ENCODE measurements around the gene DCUN1D3. TPM values are rescaled to one million over a fixed set of nuclear protein-coding genes. Genes with fewer than 3 reads are reported as not detected.

Gene DCUN1D3
- total RNA-seq, 1 donor from 2014 or later: 14.0 TPM

- no peak for DNase-seq (ENCODE audit: low read depth)
- Histone ChIP-seq H3K36me3 (ENCODE audit: control insufficient read depth, insufficient read depth, low read length) (no peaks in the 10 kb centered on the region), H3K27me3 (ENCODE audit: control insufficient read depth, insufficient read depth, low read length) (no peaks in the 10 kb centered on the region), H3K4me3 (ENCODE audit: low read depth, low read length) (no peak overlapping the region)
- no peak for TF ChIP-seq CTCF (IDR thresholded peaks at IDR 0.05; ENCODE audit: insufficient read depth, low read length, severe bottlenecking)
- no peak for FAIRE-seq
These were observed 60.7 kb downstream of the DCUN1D3 start for GRCh38 chr16:20839504-20839903.

GRCh38 chr16:20838240-20838639 is 61.9 kb downstream of the DCUN1D3 start:
- Histone ChIP-seq H3K36me3 (ENCODE audit: control insufficient read depth, insufficient read depth, low read length) (no peaks in the 10 kb centered on the region), H3K4me3 (ENCODE audit: low read depth, low read length) (no peak overlapping the region), H3K27me3 (ENCODE audit: control insufficient read depth, insufficient read depth, low read length) (no peaks in the 10 kb centered on the region)
- DNase-seq (ENCODE audit: low read depth) (no peak), FAIRE-seq (no peak)
- no peak for TF ChIP-seq CTCF (IDR thresholded peaks at IDR 0.05; ENCODE audit: insufficient read depth, low read length, severe bottlenecking)

GRCh38 chr16:20833086-20833485 is 67.1 kb downstream of the DCUN1D3 start:
- no peak for TF ChIP-seq CTCF (IDR thresholded peaks at IDR 0.05; ENCODE audit: insufficient read depth, low read length, severe bottlenecking)
- DNase-seq (ENCODE audit: low read depth): no peak
- FAIRE-seq: no peak
- Histone ChIP-seq H3K4me3 (ENCODE audit: low read depth, low read length) (no peak overlapping the region), H3K36me3 (ENCODE audit: control insufficient read depth, insufficient read depth, low read length) (no peaks in the 10 kb centered on the region), H3K27me3 (ENCODE audit: control insufficient read depth, insufficient read depth, low read length) (no peaks in the 10 kb centered on the region)

DNA sequence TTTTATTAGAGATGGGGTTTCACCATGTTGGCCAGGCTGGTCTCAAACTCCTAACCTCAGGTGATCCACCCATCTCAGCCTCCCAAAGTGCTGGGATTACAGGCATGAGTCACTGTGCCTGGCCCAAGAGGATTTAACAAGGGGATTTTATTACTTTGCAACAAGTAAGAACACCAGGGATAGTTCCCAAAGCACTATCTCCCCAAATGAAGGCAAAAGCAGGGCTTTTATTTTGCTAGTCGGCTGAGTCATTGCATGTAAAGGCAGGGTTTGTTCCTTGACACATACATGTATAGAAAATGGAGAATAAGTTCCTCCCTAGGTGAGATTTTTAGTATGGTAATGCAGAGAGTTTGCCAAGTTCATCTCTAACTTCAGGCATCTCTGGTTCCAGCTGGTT is 69.8 kb downstream of the DCUN1D3 start:
- no peak for TF ChIP-seq CTCF (IDR thresholded peaks at IDR 0.05; ENCODE audit: insufficient read depth, low read length, severe bottlenecking)
- no peaks in the 10 kb centered on the region for H3K27me3 ChIP-seq (ENCODE audit: control insufficient read depth, insufficient read depth, low read length)
- H3K36me3 ChIP-seq (ENCODE audit: control insufficient read depth, insufficient read depth, low read length): no peaks in the 10 kb centered on the region
- H3K4me3 ChIP-seq (ENCODE audit: low read depth, low read length): no peak overlapping the region
- no peak for FAIRE-seq
- DNase-seq (ENCODE audit: low read depth): no peak

GRCh38 chr16:20829536-20829935 is 70.6 kb downstream of the DCUN1D3 start:
- Histone ChIP-seq H3K4me3 (ENCODE audit: low read depth, low read length) (no peak overlapping the region), H3K27me3 (ENCODE audit: control insufficient read depth, insufficient read depth, low read length) (no peaks in the 10 kb centered on the region), H3K36me3 (ENCODE audit: control insufficient read depth, insufficient read depth, low read length) (no peaks in the 10 kb centered on the region)
- FAIRE-seq (no peak), DNase-seq (ENCODE audit: low read depth) (no peak)
- no peak for TF ChIP-seq CTCF (IDR thresholded peaks at IDR 0.05; ENCODE audit: insufficient read depth, low read length, severe bottlenecking)

GRCh38 chr16:20826039-20826566 is 74.1 kb downstream of the DCUN1D3 start:
- no peak overlapping the region for H3K4me3 ChIP-seq (ENCODE audit: low read depth, low read length)
- no peaks in the 10 kb centered on the region for H3K27me3 ChIP-seq (ENCODE audit: control insufficient read depth, insufficient read depth, low read length)
- H3K36me3 ChIP-seq (ENCODE audit: control insufficient read depth, insufficient read depth, low read length): peaks cover 1% of the 10 kb centered on the region
- no peak for DNase-seq (ENCODE audit: low read depth)
- TF ChIP-seq CTCF (IDR thresholded peaks at IDR 0.05; ENCODE audit: insufficient read depth, low read length, severe bottlenecking): no peak
- no peak for FAIRE-seq
